Midbrain (tissue), 1 donor: Measurements from ENCODE around the gene PDE4B.
"Not testable (repeated sequence)": the region's sequence is repeated elsewhere in the genome, so short reads cannot be mapped to it uniquely, and the experiment has no call there.

Experiments used
- DNase-seq: peaks from one replicate; lab custom pipeline; 2025; lab: John Stamatoyannopoulos, UW

The PDE4B gene

GRCh38 chr1:66393586-66394287 lies 601.0 kb downstream of the PDE4B start:
- no peak for DNase-seq

- DNase-seq = no peak
Measured at GRCh38 chr1:66394603-66395002, 601.9 kb downstream of the PDE4B start.

GRCh38 chr1:66395202-66396061 lies 602.7 kb downstream of the PDE4B start:
- no peak for DNase-seq

GRCh38 chr1:66396212-66396890 lies 603.7 kb downstream of the PDE4B start:
- no peak for DNase-seq

- no peak for DNase-seq
Measured at GRCh38 chr1:66397192-66397591, 604.5 kb downstream of the PDE4B start.

GRCh38 chr1:66399888-66400529 lies 607.3 kb downstream of the PDE4B start:
- no peak for DNase-seq

- DNase-seq = no peak
Measured at GRCh38 chr1:66400660-66401059, 608.0 kb downstream of the PDE4B start.

- DNase-seq = no peak
Measured at GRCh38 chr1:66401244-66401643, 608.5 kb downstream of the PDE4B start.

- DNase-seq = no peak
Measured at GRCh38 chr1:66402194-66402593, 609.5 kb downstream of the PDE4B start.

GRCh38 chr1:66403007-66403731 lies 610.5 kb downstream of the PDE4B start:
- no peak for DNase-seq

GRCh38 chr1:66405061-66405460 lies 612.4 kb downstream of the PDE4B start:
- DNase-seq = no peak

GRCh38 chr1:66411449-66411848 lies 618.8 kb downstream of the PDE4B start:
- DNase-seq = not testable (repeated sequence)

- no peak for DNase-seq
Measured at GRCh38 chr1:66412704-66413103, 620.0 kb downstream of the PDE4B start.

- DNase-seq = no peak
Measured at GRCh38 chr1:66413136-66413837, 620.6 kb downstream of the PDE4B start.

GRCh38 chr1:66413838-66414175 lies 621.1 kb downstream of the PDE4B start:
- DNase-seq = no peak

- DNase-seq = no peak
Measured at GRCh38 chr1:66415281-66415680, 622.6 kb downstream of the PDE4B start.

GRCh38 chr1:66415866-66416265 lies 623.2 kb downstream of the PDE4B start:
- no peak for DNase-seq

- DNase-seq = no peak
Measured at GRCh38 chr1:66416295-66416694, 623.6 kb downstream of the PDE4B start.

GRCh38 chr1:66418021-66418420 lies 625.3 kb downstream of the PDE4B start:
- no peak for DNase-seq

- DNase-seq = not testable (repeated sequence)
Measured at GRCh38 chr1:66420171-66420570, 627.5 kb downstream of the PDE4B start.

- not testable (repeated sequence) for DNase-seq
Measured at GRCh38 chr1:66420906-66421305, 628.2 kb downstream of the PDE4B start.
